Spinal cord (tissue), 10 donors: ENCODE measurements around the gene LINGO1. TPM values are rescaled to one million over a fixed set of nuclear protein-coding genes. Genes with fewer than 3 reads are reported as not detected.

ENCODE experiments used
- DNase-seq, 6 donors: peaks; one replicate each; pipeline versions ENCODE4 v3.0.0 to v3.0.0-alpha.2; 2013 to 2015; ENCODE audit warnings: low spot score in 6 of 6, low read depth in 4 of 6
- H3K27ac ChIP-seq: one replicate; pipeline ENCODE4 v1.5.1; 2013; ENCODE audit warnings: low read depth, low read length, control low read depth
- H3K27me3 ChIP-seq: one replicate; pipeline ENCODE4 v1.6.1; 2013; ENCODE audit warnings: low read length; ENCODE audit not compliant: control insufficient read depth, insufficient read depth
- H3K36me3 ChIP-seq: one replicate; pipeline ENCODE4 v1.6.1; 2013; ENCODE audit warnings: low read length; ENCODE audit not compliant: control insufficient read depth, insufficient read depth
- H3K4me1 ChIP-seq: one replicate; pipeline ENCODE4 v1.6.1; 2013; ENCODE audit warnings: low read length; ENCODE audit not compliant: control insufficient read depth, insufficient read depth
- H3K4me3 ChIP-seq: one replicate; pipeline ENCODE4 v1.5.1; 2013; ENCODE audit warnings: low read depth, low read length, control low read depth
- H3K9me3 ChIP-seq: one replicate; pipeline ENCODE4 v1.6.1; 2013; ENCODE audit warnings: low read length; ENCODE audit not compliant: control insufficient read depth, insufficient read depth
- WGBS: methylation state at CpG from one replicate; pipeline ENCODE4 v1.1.5; 2013; ENCODE audit warnings: missing lambda C conversion rate; ENCODE audit not compliant: insufficient coverage; 5-methylcytosine and 5-hydroxymethylcytosine counted together
- polyA plus RNA-seq, 2 donors: library from polyadenylated mRNA; unstranded; fragments of 120-200 nt; gene quantifications; one replicate each; pipeline ENCODE4 v1.2.1, GENCODE V29; 2013; ENCODE audit not compliant: insufficient read length in 2 of 2
- total RNA-seq, 2 donors: library from RNA; depleted of rRNA in 1 of 2; stranded (reverse); fragments of 120-200 nt in 1 of 2; fragments of >200 nt in 1 of 2; gene quantifications; one replicate each; pipeline versions ENCODE4 v1.2.3 to v1.2.4, GENCODE V29; 2013 to 2014
- donor health status: healthy.

Gene LINGO1
- total and polyA plus RNA-seq, 4 donors: 13.7 to 149 (median 83.7) TPM

DNA sequence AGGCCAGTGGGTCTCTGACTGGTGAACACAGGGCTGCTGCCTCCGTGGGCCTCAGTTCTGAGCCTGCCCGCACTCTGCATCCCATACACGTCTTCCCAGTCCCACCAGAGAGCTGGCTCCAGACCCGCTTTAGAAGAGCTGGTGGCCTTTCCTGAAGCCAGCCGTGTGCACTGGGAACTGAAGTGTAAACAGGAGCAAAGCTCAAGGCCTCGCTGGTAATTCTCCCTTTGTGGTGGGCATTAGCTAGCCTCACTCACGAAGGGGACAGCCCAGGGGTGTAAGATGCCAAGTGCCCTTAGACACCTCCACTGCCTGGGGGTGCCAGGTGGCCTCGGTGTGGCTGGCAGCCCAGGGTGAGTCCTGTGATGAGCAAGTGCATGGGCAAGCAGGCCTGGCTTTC lies 12.9 kb upstream of the LINGO1 start:
- Histone ChIP-seq H3K36me3 (peaks cover 6% of the 10 kb centered on the region), H3K27ac (no peak overlapping the region), H3K4me1 (peaks cover 4% of the 10 kb centered on the region), H3K9me3 (no peaks in the 10 kb centered on the region), H3K4me3 (no peak overlapping the region), H3K27me3 (no peaks in the 10 kb centered on the region)
- 73% methylated on average over 8 of the region's 8 CpGs for WGBS
- no peak for DNase-seq

DNA sequence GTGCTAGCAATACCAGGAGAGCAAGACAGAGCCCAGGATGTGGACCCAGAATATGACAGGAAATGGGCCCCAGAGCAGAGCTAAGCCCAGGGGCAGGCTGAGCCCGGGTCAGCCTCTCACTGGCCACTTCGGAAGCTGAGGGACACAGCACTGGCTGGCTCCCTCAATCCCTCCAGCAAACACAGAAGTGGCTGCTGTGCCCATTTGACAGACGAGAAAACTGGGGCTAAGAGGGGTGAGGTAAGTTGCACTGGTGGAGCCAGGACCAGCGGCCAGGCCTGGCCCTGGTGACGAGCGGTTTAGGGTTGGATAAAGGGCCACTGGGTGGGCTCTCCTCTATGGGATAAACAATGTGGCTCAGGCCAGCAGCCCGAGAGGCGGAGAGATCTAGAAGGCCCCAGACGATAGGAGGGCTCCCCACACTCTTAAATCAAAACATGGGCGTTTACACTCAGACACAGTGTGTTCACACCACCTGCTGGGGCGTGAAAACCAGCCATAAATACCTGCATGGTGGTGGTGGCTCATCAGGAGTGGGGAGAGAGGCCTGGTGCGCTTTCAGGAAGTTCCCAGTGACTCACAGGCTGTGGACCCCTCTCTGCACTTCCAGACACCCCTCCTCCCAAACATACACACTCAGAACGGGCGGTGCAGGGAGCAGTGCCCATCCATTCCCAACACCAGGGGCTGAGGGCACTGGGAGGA lies 12.0 kb upstream of the LINGO1 start:
- Histone ChIP-seq H3K36me3 (peaks cover 6% of the 10 kb centered on the region), H3K4me3 (no peak overlapping the region), H3K4me1 (no peaks in the 10 kb centered on the region), H3K9me3 (no peaks in the 10 kb centered on the region), H3K27me3 (no peaks in the 10 kb centered on the region), H3K27ac (no peak overlapping the region)
- no peak for DNase-seq
- WGBS: 78% methylated on average over 8 of the region's 14 CpGs

DNA sequence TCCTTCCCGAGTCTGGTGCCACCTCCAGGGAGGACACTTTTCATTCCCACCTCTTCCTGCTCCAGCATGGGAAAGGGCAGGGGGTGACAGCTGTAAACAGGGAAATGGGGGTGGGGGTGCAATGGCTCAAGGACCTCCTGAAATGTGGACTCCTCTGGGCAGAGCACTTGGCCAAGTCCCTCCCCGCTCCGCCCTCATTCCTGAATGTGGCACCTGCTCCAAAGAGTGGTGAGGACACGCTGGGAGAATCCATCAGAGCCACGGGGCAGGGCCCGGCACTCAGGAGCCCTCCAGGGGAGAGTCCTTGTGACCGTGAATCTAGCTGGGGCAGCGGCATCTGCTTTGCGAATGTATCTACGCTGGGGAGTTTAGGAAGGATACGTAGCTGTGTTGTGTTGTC lies 11.1 kb upstream of the LINGO1 start:
- H3K9me3 ChIP-seq: no peaks in the 10 kb centered on the region
- H3K4me1 ChIP-seq: no peaks in the 10 kb centered on the region
- H3K27me3 ChIP-seq: no peaks in the 10 kb centered on the region
- H3K4me3 ChIP-seq: no peak overlapping the region
- H3K27ac ChIP-seq: no peak overlapping the region
- WGBS: 88% methylated on average over 9 of the region's 11 CpGs
- no peak for DNase-seq
- H3K36me3 ChIP-seq: peaks cover 6% of the 10 kb centered on the region

DNA sequence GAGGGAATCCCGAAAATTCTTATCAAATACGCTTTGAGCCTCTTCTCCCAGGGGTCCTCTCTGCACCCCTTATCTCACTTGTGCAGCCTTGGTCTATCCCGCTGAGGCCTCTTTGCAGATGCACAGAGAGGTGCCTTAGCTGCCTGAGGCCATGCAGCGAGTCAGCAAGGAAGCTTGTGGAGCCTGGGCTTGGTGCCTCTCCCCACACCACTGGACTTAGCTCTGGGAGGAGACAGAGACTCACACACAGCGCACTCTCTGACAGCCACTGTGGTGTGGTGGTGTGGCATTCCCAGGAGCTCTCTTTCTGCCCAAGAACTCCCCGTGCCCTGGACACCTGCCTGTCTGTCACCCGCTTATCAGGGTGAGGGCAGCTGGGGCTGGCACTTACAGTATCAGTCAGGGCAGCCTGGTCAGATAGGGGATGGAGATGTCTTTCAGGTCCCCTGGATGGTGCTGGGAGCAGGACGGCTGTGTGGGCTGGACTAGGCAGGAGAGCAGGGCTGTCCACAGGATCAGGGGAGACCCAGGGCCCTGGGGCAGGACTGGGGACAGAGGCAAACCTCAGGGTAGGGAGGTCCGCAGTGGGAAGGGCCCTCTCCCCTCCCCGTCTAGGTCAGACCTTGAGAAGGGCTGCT lies 10.2 kb upstream of the LINGO1 start:
- Histone ChIP-seq H3K9me3 (no peaks in the 10 kb centered on the region), H3K4me3 (no peak overlapping the region), H3K27me3 (no peaks in the 10 kb centered on the region), H3K36me3 (peaks cover 6% of the 10 kb centered on the region), H3K27ac (no peak overlapping the region), H3K4me1 (peaks cover 8% of the 10 kb centered on the region)
- no peak for DNase-seq
- WGBS: 85% methylated on average over 10 of the region's 10 CpGs

DNA sequence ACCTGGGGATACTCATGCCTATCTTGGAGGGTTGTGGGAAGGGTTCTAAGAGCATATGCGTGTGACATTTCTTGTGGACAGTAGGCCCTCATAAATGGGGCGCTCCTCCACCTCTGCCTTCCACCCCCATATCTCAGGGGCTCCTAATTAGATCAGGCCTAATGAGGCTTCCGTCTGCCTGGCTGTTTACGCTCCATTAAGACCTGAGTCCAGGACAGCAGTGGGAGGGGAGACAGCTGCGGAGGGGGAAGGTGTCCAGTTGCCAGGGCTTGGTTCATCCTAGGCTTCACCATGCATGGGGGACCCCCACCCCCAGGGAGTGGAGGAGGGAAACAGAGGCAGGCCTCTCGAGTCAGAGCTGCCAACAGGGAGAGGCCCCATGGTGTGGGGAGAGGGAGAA lies 9.3 kb upstream of the LINGO1 start:
- H3K36me3 ChIP-seq: peaks cover 6% of the 10 kb centered on the region
- no peak overlapping the region for H3K4me3 ChIP-seq
- no peaks in the 10 kb centered on the region for H3K9me3 ChIP-seq
- WGBS: 73% methylated on average over 3 of the region's 6 CpGs
- peaks cover 17% of the 10 kb centered on the region for H3K4me1 ChIP-seq
- H3K27me3 ChIP-seq: no peaks in the 10 kb centered on the region
- no peak for DNase-seq
- H3K27ac ChIP-seq: no peak overlapping the region

DNA sequence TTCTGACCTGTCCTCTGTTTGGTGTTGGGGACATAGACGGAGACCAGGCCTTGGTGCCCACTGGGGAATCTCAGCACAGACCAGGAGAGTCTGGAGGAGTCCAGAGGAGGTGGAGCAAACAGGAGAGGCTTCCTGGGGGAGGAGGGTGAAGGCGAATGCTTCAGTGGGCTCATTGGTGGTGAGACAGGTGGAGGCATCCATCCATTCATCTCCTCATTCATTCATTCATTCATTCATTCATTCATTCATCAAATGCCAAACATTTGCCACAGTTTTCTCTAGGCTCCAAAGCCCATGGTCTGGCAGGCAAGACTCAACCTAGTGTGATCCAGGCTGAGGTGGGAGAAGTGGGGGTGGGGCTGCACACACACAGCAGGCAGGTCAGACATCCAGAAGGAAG lies 7.9 kb upstream of the LINGO1 start:
- no peak overlapping the region for H3K4me3 ChIP-seq
- H3K27ac ChIP-seq: no peak overlapping the region
- peaks cover 6% of the 10 kb centered on the region for H3K36me3 ChIP-seq
- DNase-seq: no peak
- H3K4me1 ChIP-seq: peaks cover 17% of the 10 kb centered on the region
- H3K27me3 ChIP-seq: no peaks in the 10 kb centered on the region
- no peaks in the 10 kb centered on the region for H3K9me3 ChIP-seq
- WGBS: no CpG with 5 or more reads among the region's 2 CpGs

DNA sequence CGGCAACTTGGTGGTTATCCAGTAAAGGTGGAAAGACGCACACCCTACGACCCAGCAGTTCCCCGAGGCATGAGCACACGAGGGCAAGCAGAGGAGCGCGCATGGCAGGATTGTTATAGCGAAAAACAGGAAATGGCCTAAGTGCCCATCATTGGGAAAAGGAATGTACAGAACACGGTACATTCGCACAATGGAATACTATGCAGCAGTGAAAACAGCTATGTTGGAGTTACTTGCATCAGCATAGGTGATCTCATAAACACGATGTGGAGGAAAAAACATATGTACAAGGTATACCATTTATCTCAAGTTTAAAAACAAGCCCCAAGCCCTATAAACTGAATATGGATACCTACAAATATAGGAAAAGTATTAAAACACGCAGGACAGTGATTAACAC lies 6.7 kb upstream of the LINGO1 start:
- H3K36me3 ChIP-seq: peaks cover 4% of the 10 kb centered on the region
- 97% methylated on average over 9 of the region's 12 CpGs for WGBS

DNA sequence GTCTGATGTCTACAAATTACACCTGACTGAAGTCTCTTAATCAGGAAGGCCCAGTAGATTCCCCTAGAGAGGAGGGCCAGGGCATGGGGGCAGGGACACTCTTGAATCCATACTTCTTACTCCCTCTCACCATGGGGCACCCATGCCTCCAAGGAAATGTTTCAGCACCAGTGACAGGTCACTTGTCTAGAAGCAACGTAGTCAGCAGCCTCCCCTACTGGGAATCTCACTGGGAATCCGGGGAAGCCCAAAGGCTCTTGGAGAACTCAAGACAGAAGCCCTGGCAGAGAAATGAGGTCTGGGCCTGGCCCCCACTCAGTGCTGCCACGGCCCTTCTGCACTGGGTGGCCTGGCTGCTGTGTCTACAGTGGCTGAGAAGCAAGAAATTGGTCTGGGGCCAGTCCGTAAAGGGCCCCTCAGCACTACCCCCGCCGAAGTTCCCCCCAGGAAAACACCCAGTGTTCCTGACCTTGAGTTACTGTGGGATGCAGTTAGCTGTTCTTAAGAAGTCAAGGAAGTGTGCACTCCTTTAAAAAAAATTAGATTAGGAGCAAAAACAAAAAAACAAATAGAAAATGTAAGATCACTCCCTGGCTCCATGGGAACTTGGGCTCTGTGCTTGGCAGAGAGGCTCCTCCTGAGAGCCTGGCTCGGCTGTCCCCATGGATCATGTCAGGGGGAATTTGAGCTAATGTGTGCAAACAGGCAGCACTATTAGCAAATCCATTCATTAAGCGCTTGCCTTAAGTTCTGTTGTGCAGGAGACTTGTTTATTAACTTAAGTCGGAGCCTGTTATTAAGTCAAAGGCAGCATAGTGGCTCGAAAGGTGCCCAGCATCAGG lies 5.4 kb upstream of the LINGO1 start:
- peak overlapping the region; percentile 19 for H3K27ac ChIP-seq
- H3K4me1 ChIP-seq: peaks cover 41% of the 10 kb centered on the region
- H3K27me3 ChIP-seq: peaks cover 4% of the 10 kb centered on the region
- WGBS: 49% methylated on average over 10 of the region's 10 CpGs
- H3K9me3 ChIP-seq: no peaks in the 10 kb centered on the region
- no peaks in the 10 kb centered on the region for H3K36me3 ChIP-seq
- peak in 1 of 6 donors; percentile 54 for DNase-seq
- no peak overlapping the region for H3K4me3 ChIP-seq

More for the DNA sequence above, 6.7 kb upstream of the LINGO1 start:
- Histone ChIP-seq H3K9me3 (no peaks in the 10 kb centered on the region), H3K27me3 (no peaks in the 10 kb centered on the region), H3K4me1 (peaks cover 27% of the 10 kb centered on the region), H3K4me3 (no peak overlapping the region), H3K27ac (no peak overlapping the region)
- no peak for DNase-seq

DNA sequence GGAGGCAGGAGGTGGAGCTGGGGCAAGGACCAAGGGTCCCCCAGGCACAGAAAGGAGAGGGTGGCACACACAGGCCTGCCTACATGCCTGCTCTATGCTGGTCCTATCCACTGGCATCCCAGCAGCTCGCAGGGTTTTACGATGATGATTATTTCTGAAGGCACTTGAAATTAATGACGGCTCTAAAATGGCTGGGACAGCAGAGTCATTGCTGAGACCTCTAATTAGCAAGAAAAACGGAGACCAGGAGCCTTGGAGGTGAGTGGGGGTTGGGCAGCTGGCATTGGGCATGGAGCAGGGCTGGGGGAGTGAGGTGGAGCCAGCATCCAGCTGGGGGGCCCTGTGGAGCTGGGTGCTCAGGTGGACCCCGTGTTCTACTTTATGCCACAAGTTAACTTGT lies 3.5 kb upstream of the LINGO1 start:
- no peak overlapping the region for H3K27ac ChIP-seq
- WGBS: 63% methylated on average over 5 of the region's 5 CpGs

More for the DNA sequence above, 3.5 kb upstream of the LINGO1 start:
- H3K36me3 ChIP-seq: no peaks in the 10 kb centered on the region
- DNase-seq: no peak
- peaks cover 52% of the 10 kb centered on the region for H3K4me1 ChIP-seq
- peaks cover 8% of the 10 kb centered on the region for H3K27me3 ChIP-seq
- no peaks in the 10 kb centered on the region for H3K9me3 ChIP-seq
- no peak overlapping the region for H3K4me3 ChIP-seq
